Breast epithelium (tissue), 4 donors: ENCODE data around the gene VAV3. TPM values are rescaled to one million over a fixed set of nuclear protein-coding genes. Genes with fewer than 3 reads are reported as not detected.

Source experiments
- DNase-seq, 2 donors: peaks; one replicate each; pipeline ENCODE4 v3.0.0-alpha.2; 2019; ENCODE audit warnings: low spot score in 2 of 2
- H3K27ac ChIP-seq, 2 donors: fragments of 200-600 bp; sonication (generic) in 1 of 2; one replicate each; pipeline ENCODE4 v1.5.1; 2016 to 2019; ENCODE audit warnings: mild to moderate bottlenecking in 1 of 2
- H3K27me3 ChIP-seq, 2 donors: fragments of 200-600 bp; sonication (generic) in 1 of 2; one replicate each; pipeline versions ENCODE4 v1.5.1 to v1.6.0; 2017 to 2019; ENCODE audit warnings: control low read depth in 1 of 2, mild to moderate bottlenecking in 1 of 2
- H3K36me3 ChIP-seq: fragments of 200-600 bp; one replicate; pipeline ENCODE4 v1.5.1; 2019
- H3K4me1 ChIP-seq, 2 donors: fragments of 200-600 bp; sonication (generic); one replicate each; pipeline ENCODE4 v1.5.1; 2016 to 2019; ENCODE audit warnings: control low read depth in 1 of 2
- H3K4me3 ChIP-seq, 3 donors: fragments of 200-600 bp; sonication (generic); 1 replicate in 2 of 3; 2 replicates in 1 of 3; pipeline ENCODE4 v1.5.1; 2016 to 2019; ENCODE audit warnings: mild to moderate bottlenecking in 3 of 3, moderate library complexity in 2 of 3
- H3K9me3 ChIP-seq, 2 donors: fragments of 200-600 bp; sonication (generic) in 1 of 2; one replicate each; pipeline ENCODE4 v1.5.1; 2016 to 2019; ENCODE audit warnings: control low read depth in 1 of 2
- CTCF ChIP-seq, 3 donors: fragments of 450-650 bp; IDR thresholded peaks; one replicate each; pipeline ENCODE4 v1.5.1; 2016 to 2017; ENCODE audit warnings: antibody characterized with exemption in 3 of 3, mild to moderate bottlenecking in 3 of 3, moderate library complexity in 3 of 3
- POLR2A ChIP-seq: fragments of 450-650 bp; IDR thresholded peaks from one replicate; pipeline ENCODE4 v1.6.1; 2016; ENCODE audit warnings: antibody characterized with exemption, mild to moderate bottlenecking, moderate library complexity
- POLR2AphosphoS5 ChIP-seq, 3 donors: sonication (generic); formaldehyde crosslinking; IDR thresholded peaks; one replicate each; pipeline ENCODE4 v1.6.1; 2017; ENCODE audit warnings: antibody characterized with exemption in 3 of 3
- intact Hi-C: fragments of 100-400 bp; cut with DNase I; formaldehyde crosslinking; loops from one replicate; pipeline ENCODE4 v1.15.1; 2023; ENCODE audit warnings: low total_unique reads
- total RNA-seq, 3 donors: library from RNA; depleted of rRNA; stranded (reverse); fragments of >200 nt; gene quantifications; one replicate each; pipeline ENCODE4 v1.1.0, GENCODE V29; 2016

Gene VAV3
- total RNA-seq, 3 donors from 2014 or later: 8.0 to 153 (median 113) TPM

- intact Hi-C loops: no loop called here
- H3K36me3 ChIP-seq: no peaks in the 10 kb centered on the region
- no peak overlapping the region for H3K4me3 ChIP-seq
- TF ChIP-seq POLR2AphosphoS5 (IDR thresholded peaks at IDR 0.05) (no peak), CTCF (IDR thresholded peaks at IDR 0.05) (no peak), POLR2A (no peak)
- H3K9me3 ChIP-seq: no peaks in the 10 kb centered on the region
- no peaks in the 10 kb centered on the region for H3K27me3 ChIP-seq
- no peaks in the 10 kb centered on the region for H3K4me1 ChIP-seq
- no peak for DNase-seq
- H3K27ac ChIP-seq: no peak overlapping the region
These were observed 154.6 kb downstream of the VAV3 start for GRCh38 chr1:107810291-107810951.

GRCh38 chr1:107807855-107808254 lies 157.1 kb downstream of the VAV3 start:
- intact Hi-C loops: no loop called here
- Histone ChIP-seq H3K9me3 (no peaks in the 10 kb centered on the region), H3K36me3 (no peaks in the 10 kb centered on the region), H3K4me3 (no peak overlapping the region), H3K4me1 (no peaks in the 10 kb centered on the region), H3K27ac (no peak overlapping the region), H3K27me3 (no peaks in the 10 kb centered on the region)
- DNase-seq: no peak
- TF ChIP-seq CTCF (IDR thresholded peaks at IDR 0.05): no peak
- TF ChIP-seq POLR2A: no peak
- TF ChIP-seq POLR2AphosphoS5 (IDR thresholded peaks at IDR 0.05): no peak

DNA sequence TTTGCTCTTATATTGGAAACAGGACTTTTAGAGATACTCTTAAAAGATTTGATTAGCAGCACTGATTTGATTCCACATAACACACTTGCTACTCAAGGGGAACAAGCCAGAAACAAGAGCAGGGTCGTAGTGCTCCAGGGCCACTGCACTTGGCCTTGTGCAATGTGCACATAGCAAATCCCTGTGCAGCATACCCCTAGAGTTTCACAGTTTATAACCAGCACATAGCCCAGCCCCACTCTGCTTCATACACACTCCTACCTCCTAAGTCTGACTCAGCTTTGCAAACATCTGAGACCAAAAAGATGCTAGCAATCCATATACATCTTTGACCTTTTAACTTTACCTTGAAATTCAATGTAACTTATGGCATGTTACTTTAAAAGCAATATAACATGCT lies 157.6 kb downstream of the VAV3 start:
- H3K36me3 ChIP-seq: no peaks in the 10 kb centered on the region
- H3K27ac ChIP-seq: no peak overlapping the region
- no peaks in the 10 kb centered on the region for H3K9me3 ChIP-seq
- no peak overlapping the region for H3K4me3 ChIP-seq
- DNase-seq: no peak
- no peaks in the 10 kb centered on the region for H3K4me1 ChIP-seq
- intact Hi-C loops: no loop called here
- no peaks in the 10 kb centered on the region for H3K27me3 ChIP-seq
- TF ChIP-seq CTCF (IDR thresholded peaks at IDR 0.05): no peak
- TF ChIP-seq POLR2A: no peak

DNA sequence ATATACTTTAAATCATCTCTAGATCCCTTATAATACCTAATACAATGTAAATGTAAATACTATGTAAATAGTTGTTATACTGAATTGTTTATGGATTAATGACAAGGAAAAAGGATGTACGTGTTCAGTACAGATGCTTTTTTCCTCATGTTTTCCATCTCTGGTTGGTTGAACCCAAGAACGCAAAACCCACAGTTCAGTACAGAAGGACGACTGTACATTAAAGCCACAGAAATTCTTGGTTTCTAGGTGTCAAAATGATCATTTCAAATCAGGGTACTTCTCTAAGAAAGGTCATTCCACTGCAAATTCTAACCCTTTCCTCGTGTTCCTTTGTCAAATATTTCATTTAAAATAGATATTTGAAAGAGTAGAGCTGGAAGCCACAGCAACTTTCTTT lies 158.1 kb downstream of the VAV3 start:
- H3K9me3 ChIP-seq: no peaks in the 10 kb centered on the region
- no peak for DNase-seq
- H3K4me3 ChIP-seq: no peak overlapping the region
- H3K4me1 ChIP-seq: no peaks in the 10 kb centered on the region
- H3K36me3 ChIP-seq: no peaks in the 10 kb centered on the region
- intact Hi-C loops: no loop called here
- H3K27ac ChIP-seq: no peak overlapping the region
- no peak for TF ChIP-seq CTCF (IDR thresholded peaks at IDR 0.05)
- TF ChIP-seq POLR2AphosphoS5 (IDR thresholded peaks at IDR 0.05): no peak
- no peak for TF ChIP-seq POLR2A
- no peaks in the 10 kb centered on the region for H3K27me3 ChIP-seq

- DNase-seq: no peak
- intact Hi-C loops: no loop called here
- TF ChIP-seq CTCF (IDR thresholded peaks at IDR 0.05) (no peak), POLR2A (no peak), POLR2AphosphoS5 (IDR thresholded peaks at IDR 0.05) (no peak)
- H3K27me3 ChIP-seq: no peaks in the 10 kb centered on the region
- H3K27ac ChIP-seq: no peak overlapping the region
- no peaks in the 10 kb centered on the region for H3K4me1 ChIP-seq
- H3K36me3 ChIP-seq: no peaks in the 10 kb centered on the region
- H3K9me3 ChIP-seq: no peaks in the 10 kb centered on the region
- no peak overlapping the region for H3K4me3 ChIP-seq
These were observed 160.2 kb downstream of the VAV3 start for GRCh38 chr1:107804741-107805140.
